SH-SY5Y (cell line): ENCODE data around the gene LRRFIP2.

Source experiments
- GATA2 ChIP-seq: IDR thresholded peaks from 2 replicates; pipeline ENCODE4 v1.6.1; 2011; ENCODE audit warnings: mild to moderate bottlenecking, low read depth, low read length
- GATA3 ChIP-seq: IDR thresholded peaks from 2 replicates; pipeline ENCODE4 v1.6.1; 2011; ENCODE audit warnings: low read depth, mild to moderate bottlenecking, low read length, moderate library complexity

- TF ChIP-seq GATA2 (no peak), GATA3 (no peak)
Observed at GRCh38 chr3:37086918-37087317, 87.5 kb downstream of the LRRFIP2 start.
